Smooth muscle cell (in vitro differentiated cells): ENCODE results near the gene GGNBP2. TPM values are rescaled to one million over a fixed set of nuclear protein-coding genes. Genes with fewer than 3 reads are reported as not detected.

ENCODE experiments used
- DNase-seq: peaks from one replicate; lab custom pipeline; 2025; ENCODE audit not compliant: unreplicated experiment; lab: John Stamatoyannopoulos, UW
- H2AFZ ChIP-seq: fragments of 200-600 bp; sonication (generic); 2 replicates; pipeline ENCODE4 v1.6.0; 2016; ENCODE audit warnings: antibody characterized with exemption, low read depth, mild to moderate bottlenecking
- H3F3A ChIP-seq: fragments of 200-600 bp; sonication (generic); 2 replicates; pipeline ENCODE4 v1.6.0; 2017; ENCODE audit warnings: antibody characterized with exemption, low read depth
- H3K27ac ChIP-seq: fragments of 200-600 bp; sonication (generic); 2 replicates; pipeline ENCODE4 v1.5.1; 2016; ENCODE audit warnings: low read depth, mild to moderate bottlenecking
- H3K27me3 ChIP-seq: fragments of 200-600 bp; sonication (generic); 2 replicates; pipeline ENCODE4 v1.6.1; 2016; ENCODE audit warnings: low read depth, mild to moderate bottlenecking
- H3K36me3 ChIP-seq: fragments of 200-600 bp; sonication (generic); 2 replicates; pipeline ENCODE4 v1.5.1; 2016; ENCODE audit warnings: low read depth
- H3K4me1 ChIP-seq: fragments of 200-600 bp; sonication (generic); 2 replicates; pipeline ENCODE4 v1.5.1; 2016; ENCODE audit warnings: low read depth
- H3K4me2 ChIP-seq: fragments of 200-600 bp; sonication (generic); 2 replicates; pipeline ENCODE4 v1.6.0; 2016; ENCODE audit warnings: mild to moderate bottlenecking
- H3K4me3 ChIP-seq: fragments of 200-600 bp; sonication (generic); 2 replicates; pipeline ENCODE4 v1.5.1; 2016; ENCODE audit warnings: mild to moderate bottlenecking
- H3K79me2 ChIP-seq: fragments of 200-600 bp; sonication (generic); 2 replicates; pipeline ENCODE4 v1.6.0; 2016; ENCODE audit warnings: low read depth, mild to moderate bottlenecking
- H3K9ac ChIP-seq: fragments of 200-600 bp; sonication (generic); 2 replicates; pipeline ENCODE4 v1.6.0; 2016; ENCODE audit warnings: low read depth
- H3K9me3 ChIP-seq: fragments of 200-600 bp; sonication (generic); replicated peaks from 2 replicates; pipeline ENCODE4 v1.5.1; 2016; ENCODE audit warnings: low read depth
- H4K20me1 ChIP-seq: fragments of 200-600 bp; sonication (generic); 2 replicates; pipeline ENCODE4 v1.6.0; 2016; ENCODE audit warnings: low read depth
- CTCF ChIP-seq: fragments of 200-600 bp; sonication (generic); IDR thresholded peaks from 2 replicates; pipeline ENCODE4 v1.5.1; 2017; ENCODE audit warnings: borderline replicate concordance, mild to moderate bottlenecking, antibody characterized with exemption; ENCODE audit not compliant: insufficient read depth, poor library complexity, severe bottlenecking
- WGBS: methylation state at CpG from one replicate; pipeline ENCODE4 v1.1.7; 2016; ENCODE audit warnings: low lambda C conversion rate; 5-methylcytosine and 5-hydroxymethylcytosine counted together
- polyA plus RNA-seq: library from polyadenylated mRNA; unstranded; fragments of >200 nt; fragmentation: Nextera tagmentation; extraction: Ambion mirVana; gene quantifications from 2 replicates; pipeline ENCODE4 v1.2.1, GENCODE V29; 2016
- total RNA-seq: library from RNA; depleted of rRNA; stranded (reverse); fragments of >200 nt; gene quantifications from 2 replicates; pipeline ENCODE4 v1.2.3, GENCODE V29; 2014

Gene GGNBP2
- total and polyA plus RNA-seq, 2 experiments from 2014 or later: 54.4 to 56.6 TPM

GRCh38 chr17:36575028-36575427, 30.3 kb downstream of the GGNBP2 start:
- TF ChIP-seq CTCF: no peak
- no peaks in the 10 kb centered on the region for H3K4me1 ChIP-seq
- no peaks in the 10 kb centered on the region for H3F3A ChIP-seq
- no peak overlapping the region for H3K4me2 ChIP-seq
- H3K27me3 ChIP-seq: no peaks in the 10 kb centered on the region
- H4K20me1 ChIP-seq: peaks cover 88% of the 10 kb centered on the region
- 95% methylated on average over 12 of the region's 12 CpGs for WGBS
- peaks cover 72% of the 10 kb centered on the region for H3K79me2 ChIP-seq
- H2AFZ ChIP-seq: no peak overlapping the region
- no peak overlapping the region for H3K4me3 ChIP-seq
- no peaks in the 10 kb centered on the region for H3K9me3 ChIP-seq
- H3K27ac ChIP-seq: no peak overlapping the region
- H3K36me3 ChIP-seq: peaks cover 15% of the 10 kb centered on the region
- H3K9ac ChIP-seq: no peak overlapping the region
- no peak for DNase-seq

GRCh38 chr17:36576793-36577192, 32.1 kb downstream of the GGNBP2 start:
- H3K27me3 ChIP-seq: no peaks in the 10 kb centered on the region
- H2AFZ ChIP-seq: no peak overlapping the region
- H3K36me3 ChIP-seq: peaks cover 21% of the 10 kb centered on the region
- peaks cover 54% of the 10 kb centered on the region for H3K79me2 ChIP-seq
- H3K4me1 ChIP-seq: no peaks in the 10 kb centered on the region
- no peak for DNase-seq
- no peak for TF ChIP-seq CTCF
- no peak overlapping the region for H3K4me2 ChIP-seq
- H3K27ac ChIP-seq: no peak overlapping the region
- no peaks in the 10 kb centered on the region for H3F3A ChIP-seq
- WGBS: 98% methylated on average over 2 of the region's 2 CpGs
- no peak overlapping the region for H3K4me3 ChIP-seq
- peaks cover 82% of the 10 kb centered on the region for H4K20me1 ChIP-seq
- H3K9me3 ChIP-seq: no peaks in the 10 kb centered on the region
- no peak overlapping the region for H3K9ac ChIP-seq

- Histone ChIP-seq H3K9me3 (no peaks in the 10 kb centered on the region), H3K4me1 (no peaks in the 10 kb centered on the region), H3K79me2 (peaks cover 35% of the 10 kb centered on the region), H3K4me3 (no peak overlapping the region), H3K27ac (no peak overlapping the region), H2AFZ (no peak overlapping the region), H3K27me3 (no peaks in the 10 kb centered on the region), H4K20me1 (peaks cover 81% of the 10 kb centered on the region), H3K36me3 (peaks cover 24% of the 10 kb centered on the region), H3F3A (no peaks in the 10 kb centered on the region), H3K9ac (no peak overlapping the region), H3K4me2 (no peak overlapping the region)
- no peak for TF ChIP-seq CTCF
- 97% methylated on average over 2 of the region's 2 CpGs for WGBS
- DNase-seq: no peak
These were observed 34.0 kb downstream of the GGNBP2 start for GRCh38 chr17:36578671-36579070.

- H3K36me3 ChIP-seq: peaks cover 33% of the 10 kb centered on the region
- H3F3A ChIP-seq: peaks cover 14% of the 10 kb centered on the region
- no peaks in the 10 kb centered on the region for H3K4me1 ChIP-seq
- H3K27me3 ChIP-seq: no peaks in the 10 kb centered on the region
- H3K27ac ChIP-seq: no peak overlapping the region
- H3K9me3 ChIP-seq: no peaks in the 10 kb centered on the region
- whole genome bisulfite sequencing: 100% methylated on average over 1 of the region's 1 CpG
- no peak overlapping the region for H3K9ac ChIP-seq
- H3K4me2 ChIP-seq: no peak overlapping the region
- no peak overlapping the region for H2AFZ ChIP-seq
- H3K4me3 ChIP-seq: no peak overlapping the region
- peaks cover 85% of the 10 kb centered on the region for H4K20me1 ChIP-seq
- peaks cover 14% of the 10 kb centered on the region for H3K79me2 ChIP-seq
- TF ChIP-seq CTCF: no peak
- DNase-seq: no peak
These were observed 39.1 kb downstream of the GGNBP2 start for GRCh38 chr17:36583787-36584186.
